ENCODE data around the gene DDR1. TPM values are rescaled to one million over a fixed set of nuclear protein-coding genes. Genes with fewer than 3 reads are reported as not detected.
"Not testable (repeated sequence)": the region's sequence is repeated elsewhere in the genome, so short reads cannot be mapped to it uniquely, and the experiment has no call there.

The DDR1 gene
- total RNA-seq, 2 experiments from 2014 or later = 10.9 to 11.3 TPM

DNA sequence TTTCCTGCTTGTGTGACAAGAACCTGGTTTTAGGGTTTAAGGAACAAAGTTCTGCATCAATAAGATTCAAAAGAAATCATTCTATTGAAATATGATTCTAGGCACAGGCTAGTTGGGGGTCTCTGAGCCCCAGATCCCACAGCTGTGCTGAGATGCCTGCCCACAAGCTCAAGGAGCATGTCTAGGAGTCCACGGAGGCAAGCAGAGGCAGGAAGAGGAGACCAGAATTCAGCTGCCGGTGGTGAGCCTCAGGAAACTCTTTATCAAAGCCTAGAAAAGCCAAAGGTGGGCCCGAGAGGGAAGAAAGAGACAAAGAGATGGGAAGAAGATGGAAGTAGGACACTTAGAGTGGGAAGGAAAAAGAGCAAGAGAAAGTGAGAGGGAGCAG is 40.7 kb upstream of the DDR1 start:
- H3K4me1 Mint-ChIP-seq = peaks cover 33% of the 10 kb centered on the region
- H3K27me3 Mint-ChIP-seq = peaks cover 2% of the 10 kb centered on the region
- DNase-seq (no peak), ATAC-seq (ENCODE audit: low read depth) (no peak)
- peaks cover 1% of the 10 kb centered on the region for H3K36me3 Mint-ChIP-seq
- POLR2A ChIA-PET = interaction anchor here (1.1 to 2.7 kb wide), 4 partner anchors 10 to 55 kb away, joined by 3 to 16 read pairs (median 4); no protein-coding TSS in a partner anchor
- H3K9me3 Mint-ChIP-seq = no peaks in the 10 kb centered on the region
- H3K27ac Mint-ChIP-seq = peak overlapping the region; percentile 80
- peak overlapping the region; percentile 80 for H3K4me3 Mint-ChIP-seq

- no peak for DNase-seq
- H3K27me3 Mint-ChIP-seq = peaks cover 2% of the 10 kb centered on the region
- H3K4me3 Mint-ChIP-seq = peak overlapping the region; percentile 80
- H3K9me3 Mint-ChIP-seq = no peaks in the 10 kb centered on the region
- H3K4me1 Mint-ChIP-seq = peaks cover 31% of the 10 kb centered on the region
- peak overlapping the region; percentile 60 for H3K27ac Mint-ChIP-seq
- H3K36me3 Mint-ChIP-seq = peaks cover 1% of the 10 kb centered on the region
- POLR2A ChIA-PET = interaction anchor here (0.6 to 2.7 kb wide), 4 partner anchors 10 to 202 kb away, joined by 4 to 16 read pairs (median 5); partner anchors contain the start of gene DDR1
- ATAC-seq (ENCODE audit: low read depth) = no peak
Measured at GRCh38 chr6:30844118-30844535, 40.2 kb upstream of the DDR1 start.

DNA sequence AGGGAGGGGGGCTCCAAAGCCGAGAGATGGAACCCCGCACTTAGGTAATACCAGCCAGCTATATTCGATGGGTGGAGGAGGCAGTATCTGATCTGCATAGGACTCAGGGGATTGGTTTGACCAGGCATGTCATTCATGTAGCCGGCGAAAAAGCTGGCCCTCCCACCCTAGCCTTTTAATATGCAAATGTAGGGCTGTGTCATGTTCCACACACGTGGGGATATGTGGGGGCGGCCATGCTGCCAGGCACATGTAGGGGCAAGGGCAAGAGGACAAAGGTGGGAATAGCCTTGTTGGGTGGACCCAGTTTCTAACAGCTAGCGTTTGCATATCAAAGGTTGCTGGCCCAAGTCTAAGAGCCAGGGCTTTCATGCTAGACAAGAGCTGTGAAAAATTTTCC is 39.1 kb upstream of the DDR1 start:
- peaks cover 31% of the 10 kb centered on the region for H3K4me1 Mint-ChIP-seq
- DNase-seq (no peak), ATAC-seq (ENCODE audit: low read depth) (no peak)
- peaks cover 4% of the 10 kb centered on the region for H3K9me3 Mint-ChIP-seq
- peaks cover 1% of the 10 kb centered on the region for H3K36me3 Mint-ChIP-seq
- no peak overlapping the region for H3K27ac Mint-ChIP-seq
- no peak overlapping the region for H3K4me3 Mint-ChIP-seq
- peaks cover 2% of the 10 kb centered on the region for H3K27me3 Mint-ChIP-seq
- POLR2A ChIA-PET = no interaction called here

DNA sequence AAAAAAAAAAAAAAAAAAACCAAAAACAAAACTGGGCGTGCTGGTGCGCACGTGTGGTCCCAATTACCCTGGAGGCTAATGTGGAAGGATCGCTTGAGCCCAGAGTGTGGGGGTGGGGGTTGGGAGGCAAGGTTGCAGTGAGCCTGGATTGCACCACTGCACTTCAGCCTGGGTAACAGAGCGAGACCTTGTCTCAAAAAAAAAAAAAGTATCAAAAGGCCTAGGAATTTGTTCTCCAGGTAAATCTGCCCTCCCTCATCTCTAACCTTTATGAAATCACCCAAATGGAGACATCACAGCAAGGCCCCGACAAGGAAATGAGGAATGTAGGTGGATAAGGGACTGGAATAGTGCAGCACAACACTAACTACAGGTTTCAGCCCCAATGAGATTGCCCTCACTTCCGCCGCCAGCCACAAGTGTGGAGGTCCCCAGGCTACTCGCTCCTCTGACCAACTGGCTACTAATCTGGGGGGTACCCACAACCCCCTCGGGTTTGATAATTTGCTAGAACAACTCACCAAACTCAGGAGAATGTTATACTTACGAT is 36.8 kb upstream of the DDR1 start:
- H3K36me3 Mint-ChIP-seq = peaks cover 5% of the 10 kb centered on the region
- H3K9me3 Mint-ChIP-seq = peaks cover 16% of the 10 kb centered on the region
- no peak overlapping the region for H3K4me3 Mint-ChIP-seq
- H3K27ac Mint-ChIP-seq = no peak overlapping the region
- POLR2A ChIA-PET = no interaction called here
- peaks cover 22% of the 10 kb centered on the region for H3K4me1 Mint-ChIP-seq
- no peak for DNase-seq
- peaks cover 4% of the 10 kb centered on the region for H3K27me3 Mint-ChIP-seq
- ATAC-seq (ENCODE audit: low read depth) = no peak

GRCh38 chr6:30847971-30848436 is 36.3 kb upstream of the DDR1 start:
- H3K27ac Mint-ChIP-seq = no peak overlapping the region
- no peak for DNase-seq
- H3K4me1 Mint-ChIP-seq = peaks cover 19% of the 10 kb centered on the region
- peaks cover 16% of the 10 kb centered on the region for H3K9me3 Mint-ChIP-seq
- ATAC-seq (ENCODE audit: low read depth) = no peak
- POLR2A ChIA-PET = no interaction called here
- peaks cover 4% of the 10 kb centered on the region for H3K27me3 Mint-ChIP-seq
- H3K4me3 Mint-ChIP-seq = no peak overlapping the region
- peaks cover 5% of the 10 kb centered on the region for H3K36me3 Mint-ChIP-seq

- DNase-seq (no peak), ATAC-seq (ENCODE audit: low read depth) (no peak)
- Mint-ChIP-seq H3K27ac (no peak overlapping the region), H3K9me3 (peaks cover 18% of the 10 kb centered on the region), H3K36me3 (peaks cover 5% of the 10 kb centered on the region), H3K4me3 (no peak overlapping the region), H3K4me1 (peaks cover 2% of the 10 kb centered on the region), H3K27me3 (peaks cover 2% of the 10 kb centered on the region)
- POLR2A ChIA-PET = no interaction called here
Measured at GRCh38 chr6:30849903-30850651, 34.2 kb upstream of the DDR1 start.

GRCh38 chr6:30852459-30852858 is 31.9 kb upstream of the DDR1 start:
- not testable (repeated sequence) for H3K27me3 Mint-ChIP-seq; H3K27ac Mint-ChIP-seq; H3K4me1 Mint-ChIP-seq; ATAC-seq (ENCODE audit: low read depth); H3K4me3 Mint-ChIP-seq; H3K36me3 Mint-ChIP-seq; DNase-seq
- POLR2A ChIA-PET = interaction anchor here (0.6 kb wide), 1 partner anchor 22 kb away, joined by 4 read pairs; no protein-coding TSS in a partner anchor
- H3K9me3 Mint-ChIP-seq = peaks cover 18% of the 10 kb centered on the region

DNA sequence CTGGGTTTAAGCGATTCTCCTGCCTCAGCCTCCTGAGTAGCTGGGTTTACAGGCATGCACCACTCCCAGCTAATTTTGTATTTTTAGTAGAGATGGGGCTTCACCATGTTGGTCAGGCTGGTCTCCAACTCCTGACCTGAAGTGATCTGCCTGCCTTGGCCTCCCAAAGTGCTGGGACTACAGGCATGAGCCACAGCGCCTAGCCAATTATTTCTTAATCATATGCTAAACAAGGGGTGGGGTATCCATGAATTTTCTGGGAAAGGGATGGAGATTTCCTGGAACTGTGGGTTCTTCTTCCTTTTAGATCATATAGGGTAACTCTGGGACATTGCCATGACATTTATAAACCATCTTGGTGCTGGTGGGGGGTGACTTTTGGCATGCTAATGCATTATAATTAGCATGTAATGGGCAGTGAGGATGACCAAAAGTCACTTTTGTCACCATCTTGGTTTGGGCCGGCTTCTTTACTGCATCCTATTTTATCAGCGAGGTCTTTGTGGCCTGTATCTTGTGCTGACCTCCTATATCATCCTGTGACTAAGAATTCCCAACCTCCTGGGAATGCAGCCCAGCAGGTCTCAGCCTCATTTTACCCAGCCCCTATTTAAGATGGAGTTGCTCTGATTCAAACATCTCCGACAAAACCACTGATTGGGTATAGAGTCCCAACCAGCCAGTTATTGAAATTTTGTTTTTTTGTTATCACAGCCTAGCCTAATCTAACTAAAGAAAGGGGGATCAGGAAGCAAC is 29.9 kb upstream of the DDR1 start:
- H3K4me1 Mint-ChIP-seq = no peaks in the 10 kb centered on the region
- H3K27ac Mint-ChIP-seq = no peak overlapping the region
- ATAC-seq (ENCODE audit: low read depth) (no peak), DNase-seq (no peak)
- peaks cover 2% of the 10 kb centered on the region for H3K27me3 Mint-ChIP-seq
- POLR2A ChIA-PET = interaction anchor here (0.5 kb wide), 1 partner anchor 257 kb away, joined by 4 read pairs; no protein-coding TSS in a partner anchor
- no peak overlapping the region for H3K4me3 Mint-ChIP-seq
- peaks cover 25% of the 10 kb centered on the region for H3K9me3 Mint-ChIP-seq
- H3K36me3 Mint-ChIP-seq = peaks cover 11% of the 10 kb centered on the region

DNA sequence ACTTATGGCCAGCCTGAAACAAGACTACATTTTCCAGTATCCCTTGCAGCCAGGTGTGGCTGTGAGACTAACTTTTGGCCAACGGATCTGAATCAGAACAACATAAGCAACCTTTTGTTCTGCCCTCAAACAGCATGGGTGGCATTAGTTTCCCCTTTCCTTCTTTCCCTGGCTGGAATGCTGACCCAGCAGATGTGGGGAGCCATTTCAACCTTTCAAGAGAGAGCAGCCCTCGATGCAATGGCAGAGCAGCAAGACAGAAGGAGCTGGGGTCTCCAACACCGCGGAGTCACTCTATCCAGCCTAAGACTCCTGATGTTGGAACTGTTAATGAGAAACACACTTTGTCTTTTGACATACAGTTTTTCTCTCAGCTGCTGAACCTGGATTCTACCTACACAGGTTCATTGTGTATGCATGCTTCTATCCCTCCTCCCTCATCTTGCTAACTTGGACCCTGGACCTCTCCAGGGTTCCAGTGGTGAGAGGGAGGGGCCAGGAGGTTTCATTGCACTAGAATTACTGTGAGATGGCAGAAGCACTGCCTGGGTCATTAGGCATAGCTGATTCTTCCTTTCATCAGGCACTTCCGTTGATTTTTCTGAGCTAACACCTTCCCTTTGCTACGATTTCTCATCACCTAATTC is 28.8 kb upstream of the DDR1 start:
- Mint-ChIP-seq H3K4me1 (no peaks in the 10 kb centered on the region), H3K27ac (no peak overlapping the region), H3K36me3 (peaks cover 14% of the 10 kb centered on the region), H3K9me3 (peaks cover 22% of the 10 kb centered on the region), H3K4me3 (no peak overlapping the region), H3K27me3 (no peaks in the 10 kb centered on the region)
- DNase-seq = no peak
- POLR2A ChIA-PET = no interaction called here
- no peak for ATAC-seq (ENCODE audit: low read depth)

- Mint-ChIP-seq H3K27ac (no peak overlapping the region), H3K9me3 (peaks cover 18% of the 10 kb centered on the region), H3K36me3 (peaks cover 15% of the 10 kb centered on the region), H3K4me3 (no peak overlapping the region), H3K4me1 (peaks cover 2% of the 10 kb centered on the region), H3K27me3 (no peaks in the 10 kb centered on the region)
- ATAC-seq (ENCODE audit: low read depth) (no peak), DNase-seq (no peak)
- POLR2A ChIA-PET = no interaction called here
Measured at GRCh38 chr6:30857112-30857511, 27.2 kb upstream of the DDR1 start.

DNA sequence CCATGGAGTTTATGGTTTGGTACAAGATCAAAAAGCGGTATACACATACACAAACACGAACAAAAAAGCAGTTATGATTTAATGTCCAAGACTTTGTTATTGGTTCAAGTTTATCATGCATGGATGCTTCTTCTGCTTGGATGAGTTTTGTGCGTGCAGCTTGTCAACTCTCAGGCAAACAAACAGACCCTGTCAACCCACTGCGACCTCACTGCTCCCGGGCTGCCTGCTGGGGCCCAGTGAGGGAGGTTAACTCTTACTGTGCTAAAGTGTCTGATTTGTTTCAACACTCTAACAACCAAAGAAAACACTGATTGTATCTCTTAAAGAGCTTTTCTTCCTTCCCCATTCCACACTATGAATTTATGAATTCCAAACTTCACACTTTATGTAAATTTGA is 26.8 kb upstream of the DDR1 start:
- no peaks in the 10 kb centered on the region for H3K27me3 Mint-ChIP-seq
- peaks cover 15% of the 10 kb centered on the region for H3K36me3 Mint-ChIP-seq
- ATAC-seq (ENCODE audit: low read depth) = no peak

DNA sequence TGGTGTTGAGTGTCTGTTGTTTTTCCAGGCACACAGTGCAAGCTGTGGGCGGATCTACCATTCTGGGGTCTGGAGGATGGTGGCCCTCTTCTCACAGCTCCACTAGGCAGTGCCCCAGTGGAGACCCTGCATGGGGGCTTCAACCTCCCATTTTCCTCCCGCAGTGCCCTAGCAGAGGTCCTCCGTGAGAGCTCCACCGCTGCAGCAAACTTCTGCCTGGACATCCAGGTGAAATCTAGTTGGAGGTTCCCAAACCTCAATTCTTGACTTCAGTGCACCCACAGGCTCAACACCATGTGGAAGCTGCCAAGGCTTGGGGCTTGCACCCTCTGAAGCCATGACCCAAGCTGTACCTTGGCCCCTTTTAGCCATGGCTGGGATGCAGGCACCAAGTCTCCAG is 24.6 kb upstream of the DDR1 start:
- H3K27me3 Mint-ChIP-seq; H3K27ac Mint-ChIP-seq; H3K4me1 Mint-ChIP-seq; ATAC-seq (ENCODE audit: low read depth); DNase-seq; H3K4me3 Mint-ChIP-seq: not testable (repeated sequence)
- peaks cover 15% of the 10 kb centered on the region for H3K36me3 Mint-ChIP-seq
- H3K9me3 Mint-ChIP-seq = peaks cover 21% of the 10 kb centered on the region
- POLR2A ChIA-PET = interaction anchor here (1.6 kb wide), 1 partner anchor 17 kb away, joined by 3 read pairs; no protein-coding TSS in a partner anchor

More for the DNA sequence above, 26.8 kb upstream of the DDR1 start:
- DNase-seq = no peak
- Mint-ChIP-seq H3K9me3 (peaks cover 16% of the 10 kb centered on the region), H3K4me3 (no peak overlapping the region), H3K4me1 (peaks cover 2% of the 10 kb centered on the region), H3K27ac (no peak overlapping the region)
- POLR2A ChIA-PET = no interaction called here
